Kidney epithelial cell (primary cell): ENCODE measurements around the gene SAFB. TPM values are rescaled to one million over a fixed set of nuclear protein-coding genes. Genes with fewer than 3 reads are reported as not detected.
"Not testable (repeated sequence)": the region's sequence is repeated elsewhere in the genome, so short reads cannot be mapped to it uniquely, and the experiment has no call there.

Source experiments
- DNase-seq: peaks from one replicate; pipeline ENCODE4 v3.0.0-alpha.2; 2010; ENCODE audit warnings: low read depth
- H3K27me3 ChIP-seq: 2 replicates; pipeline ENCODE4 v1.6.0; 2011; ENCODE audit warnings: low read length; ENCODE audit not compliant: control insufficient read depth, insufficient read depth
- H3K36me3 ChIP-seq: 2 replicates; pipeline ENCODE4 v1.5.1; 2011; ENCODE audit warnings: low read length; ENCODE audit not compliant: control insufficient read depth, insufficient read depth
- H3K4me3 ChIP-seq: 2 replicates; pipeline ENCODE4 v1.5.1; 2011; ENCODE audit warnings: low read depth, mild to moderate bottlenecking, control low read depth, low read length
- total RNA-seq: library from RNA; depleted of rRNA; stranded (reverse); fragments of >200 nt; gene quantifications from 2 replicates; pipeline ENCODE4 v1.2.3, GENCODE V29; 2015
- TF ChIP-seq, protein P1 (sequence below): IDR thresholded peaks from 2 replicates; pipeline ENCODE4 v1.5.1; 2011; ENCODE audit warnings: mild to moderate bottlenecking, moderate library complexity, low read length, control low read depth, inconsistent platforms; ENCODE audit not compliant: insufficient read depth, poor library complexity, severe bottlenecking

SAFB gene
- total RNA-seq, 1 donor from 2014 or later = 45.7 TPM

DNA sequence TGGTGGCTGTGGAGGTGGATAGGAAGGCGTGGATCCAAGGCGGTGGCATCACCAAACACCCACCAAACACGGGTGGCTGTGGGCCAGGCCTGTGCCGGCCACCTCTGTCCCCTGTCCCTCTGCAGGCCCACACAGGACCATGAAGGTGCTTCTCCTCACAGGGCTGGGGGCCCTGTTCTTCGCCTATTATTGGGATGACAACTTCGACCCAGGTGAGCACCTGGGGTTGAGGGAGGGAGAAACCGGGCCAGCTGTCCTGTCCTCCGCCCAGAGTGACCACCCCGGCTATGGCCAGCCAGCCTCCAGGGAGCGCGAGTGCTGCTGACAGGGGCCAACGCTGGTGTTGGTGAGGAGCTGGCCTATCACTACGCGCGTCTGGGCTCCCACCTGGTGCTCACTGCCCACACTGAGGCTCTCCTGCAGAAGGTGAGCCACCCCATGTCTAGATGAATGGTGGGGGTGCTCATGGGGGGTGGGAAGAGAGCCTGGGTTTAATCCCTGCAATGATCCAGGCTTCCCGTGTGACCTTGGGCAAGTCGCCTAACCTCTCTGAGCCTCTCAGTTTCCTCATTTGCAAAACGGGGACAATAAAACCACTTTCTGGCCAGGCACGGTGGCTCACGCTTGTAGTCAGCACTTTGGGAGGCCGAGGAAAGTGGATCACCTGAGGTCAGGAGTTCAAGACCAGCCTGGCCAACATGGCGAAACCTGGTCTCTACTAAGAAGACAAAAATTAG is 62.0 kb downstream of the SAFB start:
- Histone ChIP-seq H3K36me3 (no peaks in the 10 kb centered on the region), H3K4me3 (no peak overlapping the region), H3K27me3 (no peaks in the 10 kb centered on the region)
- TF ChIP-seq, protein P1, sequence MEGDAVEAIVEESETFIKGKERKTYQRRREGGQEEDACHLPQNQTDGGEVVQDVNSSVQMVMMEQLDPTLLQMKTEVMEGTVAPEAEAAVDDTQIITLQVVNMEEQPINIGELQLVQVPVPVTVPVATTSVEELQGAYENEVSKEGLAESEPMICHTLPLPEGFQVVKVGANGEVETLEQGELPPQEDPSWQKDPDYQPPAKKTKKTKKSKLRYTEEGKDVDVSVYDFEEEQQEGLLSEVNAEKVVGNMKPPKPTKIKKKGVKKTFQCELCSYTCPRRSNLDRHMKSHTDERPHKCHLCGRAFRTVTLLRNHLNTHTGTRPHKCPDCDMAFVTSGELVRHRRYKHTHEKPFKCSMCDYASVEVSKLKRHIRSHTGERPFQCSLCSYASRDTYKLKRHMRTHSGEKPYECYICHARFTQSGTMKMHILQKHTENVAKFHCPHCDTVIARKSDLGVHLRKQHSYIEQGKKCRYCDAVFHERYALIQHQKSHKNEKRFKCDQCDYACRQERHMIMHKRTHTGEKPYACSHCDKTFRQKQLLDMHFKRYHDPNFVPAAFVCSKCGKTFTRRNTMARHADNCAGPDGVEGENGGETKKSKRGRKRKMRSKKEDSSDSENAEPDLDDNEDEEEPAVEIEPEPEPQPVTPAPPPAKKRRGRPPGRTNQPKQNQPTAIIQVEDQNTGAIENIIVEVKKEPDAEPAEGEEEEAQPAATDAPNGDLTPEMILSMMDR = no peak
- no peak for DNase-seq

DNA sequence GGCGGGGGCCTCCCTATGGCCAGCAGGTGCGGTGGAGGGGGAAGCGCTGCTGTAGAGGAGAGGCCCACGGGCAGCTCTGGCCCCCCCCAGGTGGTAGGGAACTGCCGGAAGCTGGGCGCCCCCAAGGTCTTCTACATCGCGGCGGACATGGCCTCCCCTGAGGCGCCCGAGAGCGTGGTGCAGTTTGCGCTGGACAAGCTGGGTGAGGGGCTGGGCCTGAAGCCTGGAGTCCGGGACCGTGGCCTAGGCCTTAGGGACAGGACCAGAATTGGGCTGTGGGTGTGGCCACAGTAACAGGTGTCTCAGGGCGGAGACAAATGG is 63.4 kb downstream of the SAFB start:
- no peak for DNase-seq
- TF ChIP-seq, protein P1 = no peak
- H3K27me3 ChIP-seq = no peaks in the 10 kb centered on the region
- H3K36me3 ChIP-seq = no peaks in the 10 kb centered on the region
- peak overlapping the region; percentile 61 for H3K4me3 ChIP-seq

DNA sequence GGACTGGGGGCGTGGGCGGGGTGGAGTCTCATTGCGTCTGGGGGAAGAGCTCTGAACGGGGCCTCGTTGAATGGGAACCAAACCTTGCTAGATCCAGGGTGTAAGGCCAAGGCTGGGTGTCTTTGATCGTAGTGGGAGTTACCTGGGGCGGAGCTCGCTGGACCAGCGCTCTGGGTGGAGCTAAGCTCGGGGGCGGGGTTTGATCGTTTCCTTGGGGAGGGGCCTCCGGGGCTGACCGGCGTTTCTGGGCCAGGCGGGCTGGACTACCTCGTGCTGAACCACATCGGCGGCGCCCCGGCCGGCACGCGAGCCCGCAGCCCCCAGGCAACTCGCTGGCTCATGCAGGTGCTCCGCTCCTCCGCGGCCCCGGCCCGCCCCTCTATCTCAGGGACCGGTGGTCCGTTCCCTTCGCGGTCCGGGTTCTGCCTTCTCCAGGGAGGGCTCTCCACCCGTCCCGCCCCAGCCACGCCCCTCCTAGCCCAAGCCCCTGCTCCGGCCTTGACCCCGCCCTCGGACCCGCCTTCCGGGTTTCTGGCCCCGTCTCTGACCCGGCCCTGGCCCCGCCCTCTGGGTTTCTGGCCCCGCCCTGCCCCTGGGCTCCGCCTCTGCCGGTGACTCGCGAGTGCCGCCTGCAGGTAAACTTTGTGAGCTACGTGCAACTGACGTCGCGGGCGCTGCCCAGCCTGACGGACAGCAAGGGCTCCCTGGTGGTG is 63.9 kb downstream of the SAFB start:
- peak; percentile 57 for DNase-seq
- TF ChIP-seq, protein P1 = peak; percentile 95
- peak overlapping the region; percentile 61 for H3K4me3 ChIP-seq
- H3K27me3 ChIP-seq = no peaks in the 10 kb centered on the region
- no peaks in the 10 kb centered on the region for H3K36me3 ChIP-seq

DNA sequence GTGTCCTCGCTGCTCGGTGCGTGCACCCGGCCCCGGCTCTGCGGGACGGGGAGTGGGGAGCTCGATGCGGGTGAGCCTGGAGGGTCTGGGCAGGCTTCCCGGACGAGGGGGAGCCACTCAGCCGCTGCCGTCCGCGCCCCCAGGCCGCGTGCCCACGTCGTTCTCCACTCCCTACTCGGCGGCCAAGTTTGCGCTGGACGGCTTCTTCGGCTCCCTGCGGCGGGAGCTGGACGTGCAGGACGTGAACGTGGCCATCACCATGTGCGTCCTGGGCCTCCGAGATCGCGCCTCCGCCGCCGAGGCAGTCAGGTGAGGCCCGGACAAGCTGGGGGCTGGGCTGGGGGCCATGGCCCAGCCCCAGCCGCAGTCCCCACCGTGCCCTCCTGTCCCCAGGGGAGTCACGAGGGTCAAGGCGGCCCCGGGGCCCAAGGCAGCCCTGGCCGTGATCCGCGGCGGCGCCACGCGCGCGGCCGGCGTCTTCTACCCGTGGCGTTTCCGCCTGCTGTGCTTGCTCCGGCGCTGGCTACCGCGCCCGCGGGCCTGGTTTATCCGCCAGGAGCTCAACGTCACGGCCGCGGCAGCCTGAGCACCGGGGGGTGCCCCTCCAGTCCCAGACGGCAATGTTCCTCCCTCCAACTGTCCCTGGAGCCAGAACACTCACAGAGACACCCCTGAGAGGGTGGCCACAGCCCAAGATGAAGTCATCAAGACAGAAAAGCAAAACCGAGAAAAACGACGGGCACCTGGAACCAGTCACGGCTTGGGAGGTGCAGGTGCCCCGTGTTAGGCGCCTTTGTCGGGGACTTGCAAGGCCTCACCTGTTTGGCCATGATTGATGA is 64.7 kb downstream of the SAFB start:
- no peaks in the 10 kb centered on the region for H3K36me3 ChIP-seq
- TF ChIP-seq, protein P1 = no peak
- H3K27me3 ChIP-seq = no peaks in the 10 kb centered on the region
- H3K4me3 ChIP-seq = peak overlapping the region; percentile 30
- no peak for DNase-seq

DNA sequence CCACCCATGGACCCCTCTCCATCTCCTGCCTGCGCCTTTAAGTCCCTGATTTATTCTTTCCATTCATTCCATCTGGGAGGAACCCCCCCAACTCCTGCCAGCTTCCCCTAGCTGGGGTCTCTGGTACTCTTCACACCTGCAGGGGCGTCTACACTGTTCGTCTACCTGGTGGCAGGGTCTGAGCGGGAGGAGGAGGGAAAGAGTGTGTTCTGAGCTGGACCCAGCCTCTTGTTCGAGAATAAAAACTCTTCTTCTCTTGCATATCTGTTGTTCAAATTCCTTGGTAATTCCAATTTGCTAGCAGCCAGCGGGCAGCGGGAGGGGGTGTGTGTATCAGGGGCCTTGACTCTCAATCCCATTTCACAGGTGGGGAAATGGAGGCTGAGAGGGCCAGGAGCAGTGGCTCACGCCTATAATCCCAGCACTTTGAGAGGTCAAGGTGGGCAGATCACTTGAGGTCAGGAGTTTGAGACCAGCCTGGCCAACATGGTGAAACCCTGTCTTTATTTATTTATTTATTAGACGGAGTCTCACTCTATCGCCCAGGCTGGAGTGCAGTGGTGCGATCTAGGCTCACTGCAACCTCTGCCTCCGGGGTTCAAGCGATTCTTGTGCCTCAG is 65.5 kb downstream of the SAFB start:
- not testable (repeated sequence) for H3K27me3 ChIP-seq, DNase-seq, H3K4me3 ChIP-seq, H3K36me3 ChIP-seq
